B cell (primary cell): ENCODE measurements around the gene BMPER. TPM values are rescaled to one million over a fixed set of nuclear protein-coding genes. Genes with fewer than 3 reads are reported as not detected.

Experiments
- ATAC-seq: fragments of 200-7000 bp; cut with Tn5 transposase; one replicate; pipeline ENCODE4 v1.10.0; 2021; ENCODE audit warnings: low read depth, mild to moderate bottlenecking, moderate number of reproducible peaks, moderate library complexity
- CTCF ChIA-PET: fragments of 350-600 bp; sonication (Branson Sonifier 250); formaldehyde crosslinking; loops from one replicate; lab custom pipeline; 2021; ENCODE audit warnings: antibody characterized with exemption, inconsistent platforms; lab: Charles Lee
- POLR2A ChIA-PET: fragments of 350-600 bp; sonication (Branson Sonifier 250); formaldehyde crosslinking; loops from one replicate; lab custom pipeline; 2021; ENCODE audit warnings: antibody characterized with exemption; lab: Charles Lee
- DNase-seq: peaks from one replicate; pipeline ENCODE4 v3.0.0; 2013
- H2AFZ ChIP-seq: 2 replicates; pipeline ENCODE4 v1.6.1; 2012; ENCODE audit warnings: mild to moderate bottlenecking, low read depth, low read length; ENCODE audit not compliant: insufficient read depth, poor library complexity, severe bottlenecking
- H3K27ac ChIP-seq, 2 donors: 1 replicate in 1 of 2; 2 replicates in 1 of 2; pipeline ENCODE4 v1.5.1; 2012 to 2013; ENCODE audit warnings: low read length in 2 of 2, mild to moderate bottlenecking in 2 of 2, moderate library complexity in 1 of 2
- H3K27me3 ChIP-seq, 4 experiments: fragments of 200-600 bp in 1 of 4; sonication (generic) in 1 of 4; replicated peaks in 1 of 4; 1 replicate in 2 of 4; 2 replicates in 2 of 4; pipeline versions ENCODE4 v1.6.1 to v1.7.0; 2013 to 2016; ENCODE audit warnings: low read length in 3 of 4, mild to moderate bottlenecking in 2 of 4, mixed read lengths in 1 of 4, moderate library complexity in 1 of 4; ENCODE audit not compliant: insufficient read depth in 4 of 4, control insufficient read depth in 3 of 4; ENCODE audit errors: control extremely low read depth in 1 of 4
- H3K36me3 ChIP-seq, 2 experiments: replicated peaks in 1 of 2; 1 replicate in 1 of 2; 2 replicates in 1 of 2; pipeline versions ENCODE4 v1.6.1 to v1.7.1; 2013; ENCODE audit warnings: low read length in 1 of 2; ENCODE audit not compliant: insufficient read depth in 2 of 2, control insufficient read depth in 1 of 2; ENCODE audit errors: control extremely low read depth in 1 of 2, extremely low read depth in 1 of 2
- H3K4me1 ChIP-seq, 2 donors: fragments of 200-600 bp in 1 of 2; sonication (generic) in 1 of 2; 1 replicate in 1 of 2; 2 replicates in 1 of 2; pipeline versions ENCODE4 v1.5.1 to v1.6.1; 2013 to 2017; ENCODE audit warnings: low read length in 2 of 2; ENCODE audit not compliant: control insufficient read depth in 2 of 2, insufficient read depth in 2 of 2
- H3K4me2 ChIP-seq: replicated peaks from 2 replicates; pipeline ENCODE3; 2012; ENCODE audit warnings: mild to moderate bottlenecking, low read depth, low read length; ENCODE audit not compliant: poor library complexity, severe bottlenecking
- H3K4me3 ChIP-seq, 5 experiments: fragments of 200-600 bp in 1 of 5; sonication (generic) in 1 of 5; 1 replicate in 3 of 5; 2 replicates in 2 of 5; pipeline versions ENCODE4 v1.5.1 to v1.7.0; 2011 to 2016; ENCODE audit warnings: low read length in 4 of 5, mild to moderate bottlenecking in 4 of 5, low read depth in 2 of 5, control low read depth in 1 of 5, moderate library complexity in 1 of 5; ENCODE audit not compliant: insufficient read depth in 1 of 5; ENCODE audit errors: control extremely low read depth in 1 of 5, extremely low read depth in 1 of 5
- H3K79me2 ChIP-seq: fragments of 200-600 bp; sonication (generic); one replicate; pipeline ENCODE4 v1.6.0; 2016; ENCODE audit warnings: low read length; ENCODE audit not compliant: control insufficient read depth, insufficient read depth
- H3K9ac ChIP-seq: fragments of 200-600 bp; sonication (generic); 2 replicates; pipeline ENCODE4 v1.6.1; 2017; ENCODE audit warnings: mild to moderate bottlenecking, low read length, moderate library complexity
- H3K9me3 ChIP-seq, 3 donors: one replicate each; pipeline versions ENCODE4 v1.6.1 to v1.7.1; 2013; ENCODE audit warnings: low read length in 2 of 3; ENCODE audit not compliant: control insufficient read depth in 2 of 3, insufficient read depth in 1 of 3; ENCODE audit errors: control extremely low read depth in 1 of 3
- H4K20me1 ChIP-seq: 2 replicates; pipeline ENCODE4 v1.6.0; 2012; ENCODE audit warnings: mild to moderate bottlenecking, low read length; ENCODE audit not compliant: insufficient read depth, control insufficient read depth, poor library complexity, severe bottlenecking
- H3K27ac Mint-ChIP-seq: one replicate; pipeline ENCODE4 v1.8.0; 2021; ENCODE audit warnings: mixed read lengths
- H3K27me3 Mint-ChIP-seq: one replicate; pipeline ENCODE4 v1.8.0; 2021; ENCODE audit warnings: mixed read lengths
- H3K4me1 Mint-ChIP-seq: one replicate; pipeline ENCODE4 v1.8.0; 2021; ENCODE audit warnings: mixed read lengths
- H3K4me3 Mint-ChIP-seq: one replicate; pipeline ENCODE4 v1.8.0; 2021; ENCODE audit warnings: mixed read lengths
- H3K9me3 Mint-ChIP-seq: one replicate; pipeline ENCODE4 v1.8.0; 2022; ENCODE audit warnings: mixed read lengths; ENCODE audit not compliant: insufficient read depth
- EZH2 ChIP-seq: IDR thresholded peaks from 2 replicates; pipeline ENCODE4 v1.6.1; 2012; ENCODE audit warnings: borderline replicate concordance, low read depth, mild to moderate bottlenecking, moderate library complexity, low read length; ENCODE audit not compliant: insufficient read depth, poor library complexity, severe bottlenecking
- WGBS: methylation state at CpG from one replicate; pipeline ENCODE4 v1.1.5; 2013; ENCODE audit warnings: missing lambda C conversion rate; ENCODE audit not compliant: insufficient coverage; 5-methylcytosine and 5-hydroxymethylcytosine counted together
- intact Hi-C: fragments of 100-400 bp; cut with micrococcal nuclease; formaldehyde crosslinking; loops from one replicate; pipeline ENCODE4 v1.10.0; 2022
- polyA plus RNA-seq: library from polyadenylated mRNA; depleted of rRNA; stranded (reverse); fragments of >200 nt; gene quantifications from 2 replicates; pipeline ENCODE4 v1.2.3, GENCODE V29; 2012
- total RNA-seq, 2 donors: library from RNA; stranded (reverse); fragments of 120-200 nt in 1 of 2; gene quantifications; 1 replicate in 1 of 2; 2 replicates in 1 of 2; pipeline versions ENCODE4 v1.2.3 to v1.2.4, GENCODE V29; 2013 to 2022
- TF ChIP-seq, protein P1 (sequence below): fragments of 200-600 bp; IDR thresholded peaks from one replicate; pipeline ENCODE4 v1.8.0; 2022; ENCODE audit warnings: antibody characterized with exemption, mild to moderate bottlenecking

Gene BMPER
- total and polyA plus RNA-seq, 2 donors (not counting 1 experiment from before 2014, with no cell fraction given), result not detected

- intact Hi-C loops, result no loop called here
- TF ChIP-seq, protein P1, sequence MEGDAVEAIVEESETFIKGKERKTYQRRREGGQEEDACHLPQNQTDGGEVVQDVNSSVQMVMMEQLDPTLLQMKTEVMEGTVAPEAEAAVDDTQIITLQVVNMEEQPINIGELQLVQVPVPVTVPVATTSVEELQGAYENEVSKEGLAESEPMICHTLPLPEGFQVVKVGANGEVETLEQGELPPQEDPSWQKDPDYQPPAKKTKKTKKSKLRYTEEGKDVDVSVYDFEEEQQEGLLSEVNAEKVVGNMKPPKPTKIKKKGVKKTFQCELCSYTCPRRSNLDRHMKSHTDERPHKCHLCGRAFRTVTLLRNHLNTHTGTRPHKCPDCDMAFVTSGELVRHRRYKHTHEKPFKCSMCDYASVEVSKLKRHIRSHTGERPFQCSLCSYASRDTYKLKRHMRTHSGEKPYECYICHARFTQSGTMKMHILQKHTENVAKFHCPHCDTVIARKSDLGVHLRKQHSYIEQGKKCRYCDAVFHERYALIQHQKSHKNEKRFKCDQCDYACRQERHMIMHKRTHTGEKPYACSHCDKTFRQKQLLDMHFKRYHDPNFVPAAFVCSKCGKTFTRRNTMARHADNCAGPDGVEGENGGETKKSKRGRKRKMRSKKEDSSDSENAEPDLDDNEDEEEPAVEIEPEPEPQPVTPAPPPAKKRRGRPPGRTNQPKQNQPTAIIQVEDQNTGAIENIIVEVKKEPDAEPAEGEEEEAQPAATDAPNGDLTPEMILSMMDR, result no peak
- TF ChIP-seq EZH2, result no peak
- CTCF ChIA-PET, result no interaction called here
- Mint-ChIP-seq H3K4me1 (no peaks in the 10 kb centered on the region), H3K4me3 (no peak overlapping the region), H3K27me3 (no peaks in the 10 kb centered on the region), H3K9me3 (no peaks in the 10 kb centered on the region), H3K27ac (no peak overlapping the region)
- Histone ChIP-seq H3K9me3 (peaks cover 0 to 4% (median 0%) of the 10 kb centered on the region in 3 donors), H3K27me3 (no peaks in the 10 kb centered on the region), H3K79me2 (no peaks in the 10 kb centered on the region), H3K27ac (no peak overlapping the region), H3K4me1 (no peaks in the 10 kb centered on the region), H3K4me2 (no peak overlapping the region), H3K4me3 (no peak overlapping the region), H3K36me3 (no peaks in the 10 kb centered on the region), H2AFZ (no peak overlapping the region), H4K20me1 (no peaks in the 10 kb centered on the region), H3K9ac (no peak overlapping the region)
- no peak for ATAC-seq
- DNase-seq, result no peak
- POLR2A ChIA-PET, result no interaction called here
- no CpG with 5 or more reads among the region's 1 CpG for WGBS
Measured at GRCh38 chr7:34084651-34085050, 179.3 kb downstream of the BMPER start.

GRCh38 chr7:34086064-34086463, 180.7 kb downstream of the BMPER start:
- intact Hi-C loops, result no loop called here
- H2AFZ ChIP-seq, result no peak overlapping the region
- Mint-ChIP-seq H3K4me3 (no peak overlapping the region), H3K27me3 (no peaks in the 10 kb centered on the region), H3K4me1 (no peaks in the 10 kb centered on the region), H3K27ac (no peak overlapping the region), H3K9me3 (no peaks in the 10 kb centered on the region)
- no peaks in the 10 kb centered on the region for H3K36me3 ChIP-seq
- CTCF ChIA-PET, result no interaction called here
- H4K20me1 ChIP-seq, result no peaks in the 10 kb centered on the region
- DNase-seq (no peak), ATAC-seq (no peak)
- H3K79me2 ChIP-seq, result no peaks in the 10 kb centered on the region
- H3K9me3 ChIP-seq, result peaks cover 0 to 4% (median 0%) of the 10 kb centered on the region in 3 donors
- no peak overlapping the region for H3K4me3 ChIP-seq
- no peak overlapping the region for H3K4me2 ChIP-seq
- no peak overlapping the region for H3K27ac ChIP-seq
- no peaks in the 10 kb centered on the region for H3K27me3 ChIP-seq
- no peaks in the 10 kb centered on the region for H3K4me1 ChIP-seq
- 93% methylated on average over 4 of the region's 5 CpGs for WGBS
- H3K9ac ChIP-seq, result no peak overlapping the region
- TF ChIP-seq, protein P1, result no peak
- TF ChIP-seq EZH2, result no peak
- POLR2A ChIA-PET, result no interaction called here
